HG03095 (cell line): ENCODE results near the gene CD164L2.

ENCODE experiments used
- ATAC-seq: cut with Tn5 transposase; IDR thresholded peaks from one replicate; pipeline ENCODE4 v1.9.1; 2021; ENCODE audit warnings: moderate library complexity; ENCODE audit not compliant: unreplicated experiment

The CD164L2 gene

GRCh38 chr1:27365372-27366112 is 17.6 kb downstream of the CD164L2 start:
- no peak for ATAC-seq

- no peak for ATAC-seq
These were observed 18.3 kb downstream of the CD164L2 start for GRCh38 chr1:27364696-27365371.

GRCh38 chr1:27363766-27364695 is 19.1 kb downstream of the CD164L2 start:
- ATAC-seq = no peak

GRCh38 chr1:27361553-27361952 is 21.6 kb downstream of the CD164L2 start:
- ATAC-seq = no peak

GRCh38 chr1:27361044-27361402 is 22.1 kb downstream of the CD164L2 start:
- ATAC-seq = no peak

GRCh38 chr1:27360159-27361043 is 22.7 kb downstream of the CD164L2 start:
- no peak for ATAC-seq

GRCh38 chr1:27359822-27360158 is 23.3 kb downstream of the CD164L2 start:
- no peak for ATAC-seq

- no peak for ATAC-seq
These were observed 24.2 kb downstream of the CD164L2 start for GRCh38 chr1:27358928-27359313.

- no peak for ATAC-seq
These were observed 24.9 kb downstream of the CD164L2 start for GRCh38 chr1:27358038-27358927.

- peak; percentile 50 for ATAC-seq
These were observed 25.7 kb downstream of the CD164L2 start for GRCh38 chr1:27357281-27358037.

- no peak for ATAC-seq
These were observed 26.4 kb downstream of the CD164L2 start for GRCh38 chr1:27356619-27357280.

- ATAC-seq = no peak
These were observed 26.9 kb downstream of the CD164L2 start for GRCh38 chr1:27356277-27356618.

GRCh38 chr1:27355683-27356082 is 27.4 kb downstream of the CD164L2 start:
- no peak for ATAC-seq

- no peak for ATAC-seq
These were observed 29.5 kb downstream of the CD164L2 start for GRCh38 chr1:27353629-27354028.

- no peak for ATAC-seq
These were observed 30.0 kb downstream of the CD164L2 start for GRCh38 chr1:27353166-27353565.

GRCh38 chr1:27351541-27352107 is 31.5 kb downstream of the CD164L2 start:
- no peak for ATAC-seq

- no peak for ATAC-seq
These were observed 32.2 kb downstream of the CD164L2 start for GRCh38 chr1:27350663-27351540.
